Measurements from ENCODE around the gene ADAM8.
"Not testable (repeated sequence)": the region's sequence is repeated elsewhere in the genome, so short reads cannot be mapped to it uniquely, and the experiment has no call there.

Gene ADAM8

DNA sequence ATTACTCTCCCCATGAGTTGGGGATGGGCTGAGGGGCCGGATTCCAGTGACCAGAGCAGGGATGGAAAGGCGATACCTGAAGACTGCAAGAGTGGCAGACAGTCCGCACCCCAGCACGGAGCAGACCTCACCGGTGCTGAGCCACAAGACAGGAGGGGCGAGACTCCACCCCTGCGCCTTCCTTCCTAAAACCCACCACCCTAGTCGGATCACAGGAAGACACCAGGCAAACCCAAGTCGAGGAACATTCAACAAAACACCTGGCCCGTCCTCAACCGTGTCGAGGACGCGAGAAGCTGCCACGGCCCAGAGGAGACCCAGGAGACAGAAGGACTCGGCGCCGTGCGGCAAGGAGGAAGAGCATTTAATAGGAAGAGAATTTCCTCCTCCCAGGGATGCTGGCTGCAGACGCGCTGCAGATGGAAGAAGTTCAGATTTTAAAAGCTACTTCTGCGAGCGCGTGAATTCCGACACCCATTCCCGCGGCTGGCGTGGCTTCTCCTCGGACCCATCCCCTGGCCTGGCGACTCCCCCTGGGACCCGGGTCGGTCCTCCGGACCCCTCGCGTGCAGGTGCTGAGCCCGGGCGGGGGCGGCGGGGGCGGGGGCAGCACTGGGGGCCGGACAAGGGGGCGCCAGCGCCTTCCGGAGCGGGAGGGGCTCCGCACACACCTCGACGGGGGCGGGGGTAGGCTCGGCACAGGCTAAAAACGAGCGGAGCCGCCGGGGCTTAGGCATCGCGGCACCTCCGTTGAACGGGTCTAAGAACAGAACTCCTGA is 47.2 kb downstream of the ADAM8 start:
- DNase-seq: no peak

DNA sequence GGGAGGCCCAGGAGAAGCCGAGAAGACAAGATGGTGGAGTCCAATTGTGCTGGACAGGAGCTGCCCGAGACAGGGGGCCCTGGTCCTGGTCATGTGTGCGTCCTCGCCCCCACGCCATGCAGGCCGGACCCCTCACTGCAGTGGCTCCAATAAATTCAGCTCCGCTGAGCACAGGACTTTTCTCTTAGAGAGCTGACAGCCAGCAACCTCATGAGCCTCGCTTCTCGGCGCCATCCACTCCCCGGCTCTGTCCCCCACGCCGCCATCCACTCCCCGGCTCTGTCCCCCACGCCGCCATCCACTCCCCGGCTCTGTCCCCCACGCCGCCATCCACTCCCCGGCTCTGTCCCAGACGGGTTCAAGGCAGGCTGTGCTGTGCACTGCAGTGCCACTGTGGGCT is 49.4 kb downstream of the ADAM8 start:
- DNase-seq: no peak

DNA sequence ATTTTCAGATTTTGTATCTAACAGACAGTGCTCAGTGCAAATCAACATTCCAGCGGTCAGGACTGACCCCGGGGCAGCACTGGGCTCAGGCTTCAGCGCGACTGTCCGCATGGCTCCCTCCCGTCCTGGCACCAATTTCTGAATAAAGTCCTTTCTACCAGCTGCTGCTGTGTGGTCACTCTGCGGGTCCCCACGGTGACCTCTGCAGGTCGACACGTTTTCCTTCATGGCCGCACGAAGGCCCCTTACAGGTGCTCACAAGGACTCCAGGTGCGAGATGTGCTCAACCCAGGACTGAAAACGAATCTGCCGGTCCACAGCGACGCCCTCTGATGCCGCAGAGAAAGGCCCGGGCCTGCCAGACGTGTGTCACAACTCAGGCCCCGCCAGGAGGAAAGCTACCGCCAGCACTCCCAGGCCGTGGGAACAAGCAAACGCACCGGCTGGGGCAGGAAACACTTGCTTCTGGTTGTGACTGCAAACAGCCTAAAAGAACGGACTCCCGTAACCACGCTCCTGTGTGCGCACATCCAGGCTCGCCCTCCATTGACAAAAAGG is 50.3 kb downstream of the ADAM8 start:
- no peak for DNase-seq

DNA sequence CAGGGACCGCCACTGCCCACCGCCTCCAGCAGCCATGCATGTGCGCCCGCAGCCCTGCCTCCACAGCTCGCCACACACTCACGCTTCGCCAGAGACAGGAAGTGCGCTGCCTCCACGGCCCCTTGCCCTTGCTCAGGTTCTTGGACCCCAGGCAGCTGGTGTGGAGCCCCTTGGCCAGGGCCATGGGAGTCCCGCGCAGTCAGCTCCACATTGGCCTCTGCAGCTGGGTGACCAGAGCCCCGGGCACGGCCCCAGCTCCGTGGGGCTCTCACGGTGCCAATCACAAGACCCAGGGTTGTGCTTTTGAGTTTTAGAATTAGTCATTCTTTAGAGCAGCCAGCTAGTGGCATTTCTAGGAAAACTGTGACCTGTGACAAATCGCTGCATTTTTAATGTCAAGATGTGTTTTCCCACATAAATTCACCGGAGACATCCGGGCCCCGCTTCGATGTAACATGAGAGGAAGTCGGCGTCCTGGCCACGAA is 50.9 kb downstream of the ADAM8 start:
- DNase-seq: no peak

DNA sequence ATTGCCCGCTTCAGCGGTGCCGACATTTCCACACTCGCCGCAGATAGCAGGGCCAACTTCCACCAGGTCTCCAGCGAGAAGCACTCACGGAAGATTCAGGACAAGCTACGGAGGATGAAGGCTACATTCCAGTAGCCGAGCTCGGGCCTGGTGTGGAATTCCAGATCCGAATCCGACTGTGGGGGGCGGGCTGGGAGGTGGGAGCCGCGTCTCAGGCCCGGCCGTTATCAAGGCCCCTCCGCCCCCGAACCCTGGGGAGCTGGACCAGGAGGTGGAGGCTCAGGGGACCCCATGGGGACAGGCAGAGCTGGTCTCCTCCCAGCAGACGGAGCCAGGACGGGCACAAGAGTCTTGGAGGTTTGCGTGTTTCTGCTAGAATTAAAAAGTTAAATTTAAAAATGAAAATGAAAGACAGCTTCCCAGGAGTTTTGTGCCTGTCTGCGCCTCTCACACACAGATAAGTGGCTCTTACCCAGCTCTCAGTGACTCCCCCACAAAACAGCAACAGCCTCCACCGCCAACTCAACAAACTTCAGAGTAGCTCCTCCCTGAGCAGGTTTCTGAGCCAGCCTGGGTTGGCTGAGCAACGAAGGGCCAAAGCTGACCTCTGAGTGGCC is 51.8 kb downstream of the ADAM8 start:
- no peak for DNase-seq

DNA sequence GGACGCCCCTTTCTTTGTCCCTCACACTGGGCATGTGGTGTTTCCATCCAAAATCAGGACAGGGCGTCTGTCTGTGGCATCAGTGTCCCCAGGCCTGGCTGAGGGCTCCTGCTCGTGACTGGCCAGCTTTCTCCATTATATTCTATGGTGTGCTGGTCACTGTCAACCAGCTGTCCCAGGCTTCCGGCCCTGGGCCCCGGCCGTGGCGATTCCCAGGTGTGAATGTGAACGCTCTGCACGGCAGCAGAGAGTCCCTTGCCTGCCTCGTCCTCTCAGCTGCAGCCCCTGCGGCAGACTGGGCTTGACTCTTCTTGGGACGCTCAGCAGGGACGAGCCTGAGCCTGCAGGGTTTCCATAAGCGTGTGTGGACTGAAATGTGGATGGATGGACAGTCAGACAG is 52.6 kb downstream of the ADAM8 start:
- DNase-seq: no peak

DNA sequence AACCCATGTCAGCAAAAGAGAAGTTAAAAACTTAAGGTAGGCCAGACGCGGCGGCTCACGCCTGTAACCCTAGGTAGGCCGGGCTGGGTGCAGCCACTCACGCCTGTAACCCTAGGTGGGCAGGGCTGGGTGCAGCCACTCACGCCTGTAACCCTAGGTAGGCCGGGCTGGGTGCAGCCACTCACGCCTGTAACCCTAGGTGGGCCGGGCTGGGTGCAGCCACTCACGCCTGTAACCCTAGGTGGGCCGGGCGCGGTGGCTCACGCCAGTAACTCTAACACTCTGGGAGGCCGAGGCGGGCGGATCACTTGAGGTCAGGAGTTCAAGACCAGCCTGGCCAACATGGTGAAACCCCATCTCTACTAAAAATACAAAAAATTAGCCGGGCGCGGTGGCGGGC is 54.9 kb downstream of the ADAM8 start:
- DNase-seq: not testable (repeated sequence)

DNA sequence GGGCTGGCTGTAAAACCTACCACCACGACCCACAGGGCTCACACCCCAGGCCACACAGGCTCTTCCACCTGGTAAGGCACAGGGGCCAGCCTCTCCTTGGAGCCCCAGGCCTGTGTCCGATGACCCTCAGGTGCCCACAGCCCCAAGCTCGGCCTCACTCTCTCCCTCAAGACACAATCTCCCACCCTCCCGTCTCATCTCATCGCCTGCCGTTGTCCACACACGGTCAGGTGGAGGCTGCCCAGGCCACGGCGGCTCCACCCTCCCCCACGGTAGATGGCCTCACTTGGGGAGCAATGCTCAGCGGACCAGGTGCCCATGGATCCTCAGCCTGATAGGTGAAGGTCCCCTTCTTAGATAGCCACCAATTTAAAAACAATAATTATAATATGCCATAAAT is 55.3 kb downstream of the ADAM8 start:
- no peak for DNase-seq

DNA sequence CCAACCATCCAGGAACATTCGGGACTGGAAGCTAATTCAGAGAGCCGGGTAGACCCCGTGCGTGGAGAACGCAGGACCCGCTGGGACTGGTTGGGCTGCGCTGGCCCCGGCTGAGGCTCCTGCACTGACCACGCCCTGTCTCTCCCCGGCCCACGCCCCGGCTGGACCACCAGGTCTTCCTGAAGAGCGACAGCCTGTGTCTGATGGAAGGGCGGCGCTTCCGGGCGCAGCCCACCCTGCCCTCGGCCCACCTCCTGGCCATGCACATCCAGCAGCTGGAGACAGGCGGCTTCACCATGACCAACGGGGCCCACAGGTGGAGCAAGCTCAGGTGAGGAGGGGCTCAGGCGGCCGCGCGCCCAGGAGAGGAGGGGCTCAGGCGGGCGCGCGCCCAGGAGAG is 56.9 kb downstream of the ADAM8 start:
- DNase-seq: no peak

DNA sequence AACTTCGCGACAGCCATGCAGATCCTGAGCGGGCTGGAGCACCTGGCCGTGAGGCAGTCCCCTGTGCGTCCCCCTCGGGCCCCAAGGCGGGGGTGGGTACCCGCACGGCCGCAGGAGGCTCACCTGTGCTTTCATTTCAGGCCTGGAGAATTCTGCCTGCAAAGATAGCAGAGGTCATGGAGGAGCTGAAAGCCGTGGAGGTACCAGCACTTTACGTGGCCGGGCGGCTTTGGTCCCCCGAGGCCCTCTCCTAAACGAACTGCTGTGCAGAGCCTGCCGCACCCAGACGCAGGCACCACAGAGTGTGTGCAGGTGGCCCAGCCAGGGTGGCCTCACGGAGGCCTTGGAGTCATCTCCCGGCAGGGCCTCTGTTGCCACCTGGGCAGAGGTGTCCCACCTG is 57.8 kb downstream of the ADAM8 start:
- DNase-seq: no peak

DNA sequence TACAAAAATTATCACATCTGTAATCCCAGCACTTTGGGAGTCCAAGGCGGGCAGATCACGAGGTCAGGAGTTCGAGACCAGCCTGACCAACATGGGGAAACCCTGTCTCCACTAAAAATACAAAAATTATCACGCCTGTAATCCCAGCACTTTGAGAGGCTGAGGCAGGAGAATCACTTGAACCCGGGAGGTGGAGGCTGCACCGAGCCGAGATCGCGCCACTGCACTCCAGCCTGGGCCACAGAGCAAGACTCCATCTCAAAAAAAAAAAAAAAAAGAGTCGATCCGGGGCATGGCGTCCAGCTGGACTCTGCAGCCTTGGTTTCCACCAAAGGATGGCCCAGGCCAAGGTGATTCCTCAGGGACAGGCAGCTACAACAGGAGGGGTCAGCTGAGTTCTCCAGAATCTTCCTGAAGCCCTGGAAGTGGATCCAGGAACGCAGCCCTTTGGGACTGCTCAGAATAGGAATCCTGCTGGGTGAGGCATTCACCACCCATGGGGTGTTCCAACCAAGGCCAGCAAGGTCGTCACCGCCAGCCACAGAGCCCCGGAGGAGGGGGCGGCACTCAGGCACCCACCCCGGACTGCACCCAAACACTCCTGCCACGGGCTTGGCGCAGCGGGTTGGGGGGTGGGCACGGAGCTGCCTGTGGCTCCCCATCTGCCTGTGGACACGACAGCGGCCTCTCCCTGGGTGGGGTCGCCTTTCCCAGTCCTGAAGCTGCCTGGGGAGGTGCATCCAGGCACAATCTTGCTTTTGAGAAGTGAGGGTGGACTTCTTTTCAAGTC is 58.7 kb downstream of the ADAM8 start:
- DNase-seq: no peak

DNA sequence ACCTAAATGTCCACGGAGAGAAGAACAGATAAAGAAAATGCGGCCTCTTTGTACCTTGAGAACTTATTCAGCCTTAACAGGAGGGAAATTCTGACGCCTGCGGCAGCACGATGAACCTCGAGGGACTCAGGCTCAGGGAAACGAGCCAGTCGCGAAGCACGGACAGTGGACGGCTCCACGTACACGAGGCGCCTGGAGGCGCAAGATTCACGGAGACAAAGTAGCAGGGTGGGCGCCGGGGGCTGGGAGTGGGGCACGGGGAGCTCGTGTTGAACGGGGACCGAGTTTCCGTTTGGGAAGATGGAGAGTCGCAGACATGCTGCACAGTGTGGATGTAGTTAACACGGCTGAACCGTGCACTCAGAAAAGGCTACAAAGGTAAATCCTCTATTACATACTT is 59.9 kb downstream of the ADAM8 start:
- no peak for DNase-seq

DNA sequence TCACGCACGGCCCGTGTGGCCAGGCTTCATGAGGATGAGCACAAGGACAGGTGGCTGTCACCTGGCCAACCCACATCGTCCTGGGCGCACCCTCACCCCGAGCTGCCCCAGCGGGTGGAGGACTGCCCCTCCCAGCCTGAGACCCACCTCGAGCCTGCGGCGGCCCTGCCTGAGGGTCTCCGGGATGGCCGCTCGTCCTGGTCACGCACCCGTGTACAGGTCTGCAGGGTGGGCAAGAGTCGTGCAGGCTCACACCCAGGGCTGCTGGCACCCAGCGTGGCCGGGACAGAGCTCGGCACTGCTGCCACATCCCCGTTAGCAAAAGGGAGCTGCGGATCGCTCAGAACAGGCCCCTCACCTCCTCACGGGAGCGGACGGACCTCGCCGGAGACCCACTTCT is 61.1 kb downstream of the ADAM8 start:
- DNase-seq: no peak

DNA sequence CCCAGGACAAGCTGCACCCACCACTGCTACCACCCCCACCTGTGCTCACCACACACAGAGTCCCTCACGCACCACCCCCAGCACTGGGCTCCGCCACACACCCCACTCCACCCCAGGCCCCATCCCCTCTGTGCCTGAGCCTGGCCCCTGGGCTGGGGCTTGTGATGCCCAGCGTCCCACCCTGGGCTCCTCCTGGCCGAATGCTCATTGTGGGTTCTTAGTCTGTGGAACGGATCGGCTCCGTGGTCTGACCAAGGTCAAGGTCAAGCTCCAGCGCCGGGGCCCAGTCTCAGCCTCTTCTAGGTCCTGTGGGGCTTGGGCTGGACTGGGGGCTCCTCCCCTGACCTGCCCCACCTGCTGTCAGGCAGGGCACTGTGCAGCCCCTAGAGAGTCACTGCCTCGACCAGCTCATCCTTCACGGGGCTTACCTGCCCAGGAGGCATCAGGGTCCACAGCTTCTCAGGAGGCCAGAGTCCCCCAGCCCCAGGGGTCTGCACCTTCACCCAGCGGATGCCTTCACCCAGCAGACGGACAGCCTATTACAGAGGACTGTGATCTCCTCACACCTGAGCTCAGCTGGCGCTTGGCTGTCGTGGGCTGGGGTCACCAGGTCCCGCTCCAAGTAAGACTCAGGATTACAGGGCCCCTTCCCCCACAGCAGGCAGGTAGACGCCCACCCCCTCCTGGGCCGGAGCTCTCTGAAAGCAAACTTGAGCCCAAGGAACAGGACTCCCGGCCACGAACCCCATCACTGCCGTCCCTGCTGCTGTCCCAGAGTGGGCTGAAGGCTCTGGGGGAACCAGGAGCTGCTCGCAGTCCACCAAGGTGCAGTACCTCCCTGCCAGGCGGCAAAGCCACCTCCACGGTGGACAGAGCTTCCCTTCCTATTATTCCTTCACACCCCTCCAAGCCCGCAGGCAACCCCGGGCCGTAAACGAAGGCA is 61.9 kb downstream of the ADAM8 start:
- DNase-seq: no peak

DNA sequence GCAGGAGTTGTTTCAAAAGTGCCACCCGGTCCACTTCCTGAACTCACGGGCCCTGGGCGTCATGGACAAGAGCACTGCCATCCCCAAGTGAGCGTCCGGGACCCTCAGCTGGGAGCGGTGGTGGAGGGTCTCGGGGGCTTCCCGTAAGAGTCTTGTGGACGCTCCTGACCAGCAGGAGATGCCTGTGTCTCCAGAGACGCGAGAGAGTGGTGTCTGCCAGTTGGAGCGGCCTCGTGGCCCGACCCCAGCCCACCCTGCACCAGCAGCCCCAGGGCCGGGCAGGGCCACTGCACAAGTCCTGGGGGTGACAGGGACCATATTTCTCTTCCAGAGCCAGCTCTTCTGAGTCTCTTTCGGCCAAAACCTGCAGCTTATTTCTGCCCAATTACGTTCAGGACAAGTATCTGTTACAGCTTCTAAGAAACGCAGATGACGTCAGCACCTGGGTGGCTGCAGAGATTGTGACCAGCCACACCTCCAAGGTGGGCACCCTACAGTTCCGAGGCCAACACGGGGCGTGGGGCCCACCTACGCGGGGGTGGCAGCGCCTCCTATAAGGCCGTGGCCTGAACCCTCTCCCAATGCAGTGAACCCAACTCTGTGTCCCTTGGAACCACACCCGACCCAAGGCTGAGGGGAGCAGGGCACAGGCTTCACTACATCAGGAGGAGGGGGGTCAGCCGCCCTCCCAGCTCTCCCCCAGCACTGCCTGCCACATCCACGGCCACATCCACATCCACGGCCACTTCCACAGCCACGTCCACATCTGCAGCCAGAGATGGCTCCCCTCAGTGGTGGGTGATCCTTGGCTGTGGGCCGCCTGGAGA is 62.8 kb downstream of the ADAM8 start:
- DNase-seq: no peak

DNA sequence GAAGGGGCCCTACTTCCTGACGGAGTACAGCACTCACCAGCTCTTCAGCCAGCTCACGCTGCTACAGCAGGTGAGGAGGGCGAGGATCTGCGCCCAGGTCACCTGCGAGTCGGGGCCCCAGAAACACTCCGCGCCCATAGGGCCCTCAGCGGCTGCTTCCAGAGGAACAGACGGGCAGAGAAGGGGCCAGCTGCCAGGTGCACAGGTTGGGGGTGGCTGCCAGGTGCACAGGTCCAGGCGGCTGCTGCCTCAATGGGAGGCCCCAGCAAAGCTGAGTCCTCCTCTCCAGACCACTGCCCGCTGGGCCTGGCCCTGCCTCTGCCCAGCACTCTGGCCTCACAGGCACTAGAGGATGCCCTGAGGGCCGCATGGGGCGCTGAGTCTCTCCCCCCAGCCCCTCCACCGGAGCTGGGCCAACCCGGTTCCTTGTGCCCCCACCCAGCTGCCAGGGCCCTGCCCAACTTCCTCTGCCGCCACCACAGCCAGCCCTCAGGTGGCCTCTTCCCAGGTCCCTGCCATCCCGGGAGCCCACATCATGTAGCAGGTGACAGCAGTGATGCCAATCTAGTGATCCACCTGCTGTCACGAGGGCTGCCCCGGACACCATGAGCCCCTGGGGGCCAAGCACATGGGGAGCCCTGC is 63.7 kb downstream of the ADAM8 start:
- no peak for DNase-seq
